Small intestine (tissue), 7 donors: ENCODE results near the gene TOX3. TPM values are rescaled to one million over a fixed set of nuclear protein-coding genes. Genes with fewer than 3 reads are reported as not detected.

ENCODE experiments used
- DNase-seq, 2 donors: peaks; one replicate each; pipeline versions ENCODE4 v3.0.0 to v3.0.0-alpha.2; 2013
- FAIRE-seq: peaks from 2 replicates; lab custom pipeline; 2012; peaks lifted over from hg19 to GRCh38; lab: Jason Lieb, UNC
- H3K27ac ChIP-seq, 3 donors: one replicate each; pipeline ENCODE4 v1.5.1; 2013; ENCODE audit warnings: low read length in 2 of 3, mild to moderate bottlenecking in 2 of 3, control low read depth in 1 of 3, inconsistent platforms in 1 of 3, low read depth in 1 of 3, moderate library complexity in 1 of 3
- H3K27me3 ChIP-seq, 3 donors: one replicate each; pipeline ENCODE4 v1.6.1; 2013; ENCODE audit warnings: low read length in 3 of 3, inconsistent platforms in 1 of 3; ENCODE audit not compliant: control insufficient read depth in 3 of 3, insufficient read depth in 3 of 3
- H3K36me3 ChIP-seq, 3 donors: one replicate each; pipeline ENCODE4 v1.6.1; 2013; ENCODE audit warnings: low read length in 3 of 3, inconsistent platforms in 1 of 3, low read depth in 1 of 3, mild to moderate bottlenecking in 1 of 3, moderate library complexity in 1 of 3; ENCODE audit not compliant: control insufficient read depth in 3 of 3, insufficient read depth in 2 of 3
- H3K4me1 ChIP-seq, 3 donors: one replicate each; pipeline ENCODE4 v1.6.1; 2013; ENCODE audit warnings: low read length in 2 of 3, inconsistent platforms in 1 of 3, low read depth in 1 of 3, mild to moderate bottlenecking in 1 of 3, moderate library complexity in 1 of 3; ENCODE audit not compliant: control insufficient read depth in 3 of 3, insufficient read depth in 2 of 3
- H3K4me3 ChIP-seq, 3 donors: one replicate each; pipeline ENCODE4 v1.5.1; 2013; ENCODE audit warnings: low read length in 3 of 3, control low read depth in 1 of 3, inconsistent platforms in 1 of 3, low read depth in 1 of 3, mild to moderate bottlenecking in 1 of 3, moderate library complexity in 1 of 3
- H3K9me3 ChIP-seq, 2 donors: one replicate each; pipeline ENCODE4 v1.6.1; 2013; ENCODE audit warnings: low read depth in 1 of 2, low read length in 1 of 2; ENCODE audit not compliant: control insufficient read depth in 2 of 2, insufficient read depth in 1 of 2
- WGBS, 3 donors: extraction: QIAGEN DNeasy Blood & Tissue Kit; methylation state at CpG; one replicate each; pipeline ENCODE4 v1.1.7; 2013; 5-methylcytosine and 5-hydroxymethylcytosine counted together
- polyA plus RNA-seq, 4 donors: library from polyadenylated mRNA; stranded (reverse) in 3 of 4; unstranded in 1 of 4; fragments of 200-250 nt in 3 of 4; fragments of 120-200 nt in 1 of 4; gene quantifications; one replicate each; pipeline versions ENCODE4 v1.2.1 to v1.2.3, GENCODE V29; 2013
- donor health status: healthy with polysubstance abuse.
- donor health status: control.
- donor health status: control.
- donor health status: Bipolar disorder and iron deficiency.
- donor health status: healthy.

The TOX3 gene
- polyA plus RNA-seq, 4 donors = 8.9 to 13.1 (median 9.7) TPM

DNA sequence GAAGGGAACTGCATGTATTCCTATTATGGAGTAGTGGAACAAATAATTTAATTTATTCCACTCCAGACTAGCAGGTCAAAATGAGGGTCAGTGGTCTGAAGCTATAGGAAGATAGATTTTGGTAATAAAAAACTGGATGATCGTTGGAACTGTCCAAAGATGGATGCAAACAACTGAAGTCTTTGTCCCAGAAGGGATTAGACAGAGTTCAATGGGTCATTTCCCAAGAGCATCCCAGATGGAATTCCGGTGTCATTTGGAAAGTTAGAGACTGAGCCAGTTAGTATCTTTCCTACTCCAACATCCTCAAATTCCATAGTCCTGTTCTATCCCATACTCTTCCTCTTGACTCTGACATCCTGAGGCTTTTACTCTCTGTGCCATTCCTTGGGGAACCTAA, 22.8 kb upstream of the TOX3 start:
- Histone ChIP-seq H3K27ac (no peak overlapping the region), H3K9me3 (no peaks in the 10 kb centered on the region), H3K4me1 (peaks cover 6 to 23% (median 6%) of the 10 kb centered on the region in 3 donors), H3K27me3 (no peaks in the 10 kb centered on the region), H3K36me3 (no peaks in the 10 kb centered on the region), H3K4me3 (no peak overlapping the region)
- WGBS, 3 donors = 61 to 78% (median 68%) methylated on average over 2 of the region's 2 CpGs
- FAIRE-seq (no peak), DNase-seq (no peak)

DNA sequence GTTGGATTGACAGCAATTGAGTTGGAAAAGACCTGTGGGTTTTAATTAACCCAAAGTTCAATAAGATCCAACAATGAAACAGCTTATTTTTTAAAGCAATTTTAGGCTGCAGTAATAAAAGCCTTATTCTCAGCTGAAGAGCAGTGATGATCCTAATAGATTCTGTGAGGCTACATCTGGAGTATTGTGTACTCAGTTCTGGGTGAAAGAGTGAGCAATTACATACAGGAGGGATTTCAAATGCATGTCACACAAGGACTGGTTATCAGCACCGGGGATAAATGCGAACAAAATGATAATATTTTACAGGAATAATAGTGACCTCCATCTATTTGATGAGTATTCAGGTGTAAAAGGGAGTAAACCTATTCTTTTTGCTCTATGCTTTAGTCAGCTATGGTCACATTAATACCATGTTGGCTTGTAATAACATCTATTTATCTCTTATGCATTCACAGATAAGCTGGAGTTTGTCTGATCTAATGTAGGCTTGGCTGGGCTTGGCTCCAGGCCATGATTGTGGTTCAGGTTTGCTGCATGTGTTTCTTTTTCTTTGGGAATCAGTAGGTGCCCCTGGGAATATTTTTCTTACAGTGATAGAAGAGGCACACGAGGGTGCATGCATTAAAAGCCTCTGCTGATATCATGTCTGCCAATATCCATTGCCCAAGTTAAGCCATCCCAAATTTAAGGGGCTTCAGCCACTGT, 22.2 kb upstream of the TOX3 start:
- FAIRE-seq (no peak), DNase-seq (peak in 1 of 2 donors; percentile 57)
- H3K4me1 ChIP-seq = peaks cover 4 to 26% (median 6%) of the 10 kb centered on the region in 3 donors
- H3K9me3 ChIP-seq = no peaks in the 10 kb centered on the region
- no peaks in the 10 kb centered on the region for H3K27me3 ChIP-seq
- WGBS, 3 donors = 11 to 52% (median 32%) methylated on average over 3 of the region's 3 CpGs
- no peak overlapping the region for H3K4me3 ChIP-seq
- H3K36me3 ChIP-seq = no peaks in the 10 kb centered on the region
- no peak overlapping the region for H3K27ac ChIP-seq

DNA sequence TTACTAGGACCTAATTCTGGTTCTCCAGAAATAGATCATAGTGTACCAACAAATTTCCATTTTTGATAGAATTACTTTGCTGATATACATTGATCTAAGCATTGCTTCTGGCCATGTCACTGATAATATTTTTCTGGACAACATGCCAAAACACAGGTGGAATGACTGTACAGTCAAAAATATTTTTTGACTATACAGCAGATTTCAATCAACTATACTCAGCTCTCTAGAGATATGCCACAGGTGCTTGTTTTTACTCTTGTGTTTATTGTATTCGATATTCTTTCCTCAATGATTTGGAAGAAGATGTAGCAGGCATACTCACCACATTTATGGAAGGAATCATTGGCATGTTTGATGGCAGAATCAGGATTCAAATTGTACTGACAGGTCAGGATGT, 21.6 kb upstream of the TOX3 start:
- Histone ChIP-seq H3K27ac (no peak overlapping the region), H3K9me3 (no peaks in the 10 kb centered on the region), H3K4me3 (no peak overlapping the region), H3K27me3 (no peaks in the 10 kb centered on the region), H3K36me3 (no peaks in the 10 kb centered on the region), H3K4me1 (peaks cover 2 to 22% (median 6%) of the 10 kb centered on the region in 3 donors)
- FAIRE-seq (no peak), DNase-seq (no peak)
- WGBS, 3 donors = 79 to 92% (median 86%) methylated on average over 1 of the region's 1 CpG

DNA sequence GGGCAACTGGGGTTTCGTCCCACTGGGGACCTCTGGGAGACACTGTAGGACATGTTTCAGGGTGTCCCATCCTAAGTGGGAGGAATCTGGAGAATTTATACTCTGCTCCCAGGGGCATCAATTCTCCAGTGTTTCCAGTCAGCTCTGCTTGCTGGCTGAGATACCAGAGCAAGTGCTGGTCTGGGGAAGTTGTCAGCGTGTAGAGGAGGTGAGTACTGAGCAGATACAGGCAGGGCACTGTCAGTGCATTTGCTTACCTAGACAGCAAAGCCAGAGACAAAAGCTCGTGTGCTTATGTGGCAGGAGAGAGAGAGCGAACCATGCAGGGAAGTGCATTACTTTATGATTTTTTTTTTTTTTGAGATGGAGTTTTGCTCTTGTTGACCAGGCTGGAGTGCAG, 20.2 kb upstream of the TOX3 start:
- no peak for DNase-seq
- Histone ChIP-seq H3K27me3 (no peaks in the 10 kb centered on the region), H3K4me1 (peaks cover 0 to 21% (median 2%) of the 10 kb centered on the region in 3 donors), H3K27ac (no peak overlapping the region), H3K36me3 (no peaks in the 10 kb centered on the region), H3K4me3 (no peak overlapping the region), H3K9me3 (no peaks in the 10 kb centered on the region)
- no peak for FAIRE-seq
- WGBS, 3 donors = 84 to 92% (median 89%) methylated on average over 4 of the region's 4 CpGs

DNA sequence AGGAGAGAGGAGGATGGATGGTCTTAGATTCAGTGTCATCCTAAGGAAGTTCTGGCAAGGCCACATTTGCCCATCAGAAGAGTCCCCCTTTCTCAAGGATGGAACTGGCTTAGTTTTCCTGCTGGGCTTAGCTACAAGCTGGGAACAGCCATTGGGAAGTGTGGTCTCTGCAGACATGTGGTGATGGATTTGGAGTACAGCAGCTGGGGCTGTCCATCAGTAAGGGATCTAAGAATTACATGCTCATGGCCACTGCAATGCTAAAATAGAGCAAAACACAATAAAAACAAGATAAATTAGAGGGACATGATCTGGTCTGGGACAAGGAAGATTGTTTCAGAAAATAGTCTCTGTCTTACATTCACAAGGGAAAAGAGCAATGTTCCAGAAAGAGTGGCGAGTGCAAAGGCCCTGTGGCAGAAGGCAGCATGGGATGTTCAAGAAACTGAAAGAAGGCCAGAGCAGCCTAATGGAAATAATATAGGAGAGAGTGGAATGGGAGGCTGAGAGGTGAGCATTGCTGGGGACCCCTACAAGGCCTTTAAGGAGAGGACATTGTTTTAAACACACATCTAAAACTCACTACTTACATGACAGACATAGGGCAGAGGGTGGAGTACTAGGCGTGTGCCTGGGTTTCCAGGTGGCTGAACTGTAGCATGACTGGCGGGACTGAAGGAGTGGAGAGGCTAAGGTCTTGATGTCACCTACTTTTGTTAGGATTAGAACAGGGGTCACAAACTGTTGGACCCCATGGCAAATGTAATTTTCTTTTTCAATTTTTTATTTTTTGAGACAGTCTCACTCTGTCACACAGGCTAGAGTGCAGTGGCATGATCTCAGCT, 17.0 kb upstream of the TOX3 start:
- Histone ChIP-seq H3K27ac (no peak overlapping the region), H3K27me3 (no peaks in the 10 kb centered on the region), H3K36me3 (no peaks in the 10 kb centered on the region), H3K4me3 (no peak overlapping the region), H3K9me3 (no peaks in the 10 kb centered on the region), H3K4me1 (peaks cover 0 to 36% (median 3%) of the 10 kb centered on the region in 3 donors)
- FAIRE-seq (no peak), DNase-seq (no peak)
- WGBS, 3 donors = 62 to 81% (median 74%) methylated on average over 3 of the region's 3 CpGs

DNA sequence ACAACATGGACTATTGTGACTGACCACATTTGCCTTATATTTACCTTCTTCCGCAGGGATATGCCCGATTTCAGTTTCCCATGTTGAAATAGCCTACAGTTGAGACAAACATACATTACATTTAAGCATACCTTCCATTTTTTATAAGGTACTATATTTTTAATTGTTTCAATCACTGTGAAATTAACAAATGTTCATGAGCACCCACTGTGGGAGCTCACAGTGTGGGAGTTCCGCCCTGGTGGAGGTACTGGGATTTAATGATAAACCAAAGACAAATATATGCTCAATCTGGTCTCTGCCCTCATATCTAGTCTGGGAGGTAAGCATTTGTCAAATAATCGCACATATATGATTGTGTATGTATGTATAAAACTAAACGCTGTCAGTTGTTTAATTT, 15.8 kb upstream of the TOX3 start:
- no peak overlapping the region for H3K4me3 ChIP-seq
- H3K27ac ChIP-seq = peak overlapping the region in 2 of 3 donors; percentile 73 to 92
- FAIRE-seq (no peak), DNase-seq (no peak)
- H3K4me1 ChIP-seq = peaks cover 0 to 37% (median 3%) of the 10 kb centered on the region in 3 donors
- no peaks in the 10 kb centered on the region for H3K27me3 ChIP-seq
- no peaks in the 10 kb centered on the region for H3K9me3 ChIP-seq
- H3K36me3 ChIP-seq = no peaks in the 10 kb centered on the region
- WGBS, 3 donors = 68 to 78% (median 74%) methylated on average over 5 of the region's 5 CpGs

DNA sequence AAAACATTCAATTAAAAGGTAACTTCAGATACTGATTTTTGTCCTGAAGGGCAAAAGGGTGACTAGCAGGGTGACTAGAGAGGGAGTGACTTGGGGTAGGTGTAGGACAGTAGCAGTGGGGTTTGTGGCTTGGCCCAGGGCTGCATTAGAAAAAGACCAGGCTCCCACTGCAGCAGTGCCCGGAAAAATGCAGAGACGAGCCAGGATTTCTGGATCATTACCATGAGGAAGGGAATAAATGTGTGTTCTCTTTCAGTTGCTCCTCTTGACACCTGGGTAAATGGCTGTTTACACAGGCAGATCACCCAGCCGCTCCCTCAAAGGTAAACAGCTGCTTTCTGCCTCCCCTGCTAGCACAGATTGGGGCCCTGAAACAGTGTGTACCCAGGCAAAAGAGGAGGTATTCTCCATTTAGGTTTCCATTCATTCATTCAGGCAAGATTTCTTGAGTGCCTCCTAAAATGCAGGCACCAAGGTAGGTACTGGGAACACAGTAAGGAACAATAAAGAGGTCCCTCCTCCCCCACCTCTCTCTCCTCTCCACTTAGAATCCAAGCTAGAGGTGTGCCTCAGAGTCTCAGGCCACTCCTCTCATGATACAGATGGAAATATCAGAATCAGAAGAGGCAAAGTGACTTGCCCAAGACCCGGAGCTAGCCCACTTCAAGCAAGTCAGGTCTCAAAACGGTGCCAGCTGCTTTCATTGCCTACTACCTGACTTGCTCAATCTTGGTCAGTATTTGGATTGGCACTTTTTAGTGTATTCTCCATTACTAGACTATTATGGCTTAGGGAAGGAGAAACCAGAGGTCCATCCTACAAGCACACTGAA, 15.2 kb upstream of the TOX3 start:
- peaks cover 0 to 40% (median 3%) of the 10 kb centered on the region in 3 donors for H3K4me1 ChIP-seq
- WGBS, 3 donors = 13 to 48% (median 26%) methylated on average over 5 of the region's 5 CpGs
- no peak for FAIRE-seq
- no peak overlapping the region for H3K4me3 ChIP-seq
- no peaks in the 10 kb centered on the region for H3K36me3 ChIP-seq
- H3K27ac ChIP-seq = peak overlapping the region; percentile 68 to 92 (median 73)
- H3K9me3 ChIP-seq = no peaks in the 10 kb centered on the region
- DNase-seq = peak; percentile 73 to 75
- no peaks in the 10 kb centered on the region for H3K27me3 ChIP-seq

DNA sequence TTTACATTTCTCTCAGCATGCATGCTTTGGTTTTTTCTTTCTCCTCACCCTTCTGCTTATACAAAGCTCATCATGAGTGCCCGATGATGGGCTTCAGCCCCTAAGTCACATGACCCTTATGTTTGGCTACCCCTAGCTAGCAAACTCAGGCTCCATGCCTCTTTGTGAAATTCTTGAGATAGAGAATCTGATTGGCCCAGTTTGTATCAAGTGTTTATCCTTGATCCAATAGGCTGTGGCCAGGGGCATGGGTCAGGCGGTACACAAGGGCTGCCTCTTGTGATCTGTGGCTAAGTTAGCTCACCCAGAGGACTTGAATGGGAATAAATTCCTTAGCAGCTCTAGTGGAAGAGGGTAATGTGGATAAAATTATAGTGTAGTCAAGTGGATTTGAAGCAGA, 11.5 kb upstream of the TOX3 start:
- Histone ChIP-seq H3K27me3 (no peaks in the 10 kb centered on the region), H3K4me1 (peaks cover 0 to 27% (median 3%) of the 10 kb centered on the region in 3 donors), H3K27ac (no peak overlapping the region), H3K9me3 (no peaks in the 10 kb centered on the region), H3K36me3 (no peaks in the 10 kb centered on the region), H3K4me3 (no peak overlapping the region)
- 90 to 97% (median 94%) methylated on average over 2 of the region's 2 CpGs for WGBS, 3 donors
- DNase-seq (no peak), FAIRE-seq (no peak)
